Colon (tissue), 2 donors: ENCODE measurements around the gene TMEM121.
"Not testable (repeated sequence)": the region's sequence is repeated elsewhere in the genome, so short reads cannot be mapped to it uniquely, and the experiment has no call there.

Experiments used
- FAIRE-seq: peaks from 2 replicates; lab custom pipeline; 2012; peaks lifted over from hg19 to GRCh38; lab: Jason Lieb, UNC
- donor health status: control.
- donor health status: control.

TMEM121 gene

DNA sequence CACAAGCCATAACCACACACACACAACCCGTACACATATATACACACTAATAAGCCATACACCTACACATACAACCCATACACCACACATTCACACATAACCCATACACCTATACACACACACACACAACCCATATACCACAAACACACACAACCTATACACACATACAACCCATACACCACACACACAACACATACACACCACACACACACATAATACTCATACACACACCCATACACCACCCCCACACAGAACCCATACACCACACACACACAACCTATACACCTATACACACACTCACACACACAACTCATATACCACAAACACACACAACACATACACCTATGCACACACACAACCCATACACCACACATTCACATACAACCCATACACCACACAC is 44.1 kb downstream of the TMEM121 start:
- FAIRE-seq, result no peak

DNA sequence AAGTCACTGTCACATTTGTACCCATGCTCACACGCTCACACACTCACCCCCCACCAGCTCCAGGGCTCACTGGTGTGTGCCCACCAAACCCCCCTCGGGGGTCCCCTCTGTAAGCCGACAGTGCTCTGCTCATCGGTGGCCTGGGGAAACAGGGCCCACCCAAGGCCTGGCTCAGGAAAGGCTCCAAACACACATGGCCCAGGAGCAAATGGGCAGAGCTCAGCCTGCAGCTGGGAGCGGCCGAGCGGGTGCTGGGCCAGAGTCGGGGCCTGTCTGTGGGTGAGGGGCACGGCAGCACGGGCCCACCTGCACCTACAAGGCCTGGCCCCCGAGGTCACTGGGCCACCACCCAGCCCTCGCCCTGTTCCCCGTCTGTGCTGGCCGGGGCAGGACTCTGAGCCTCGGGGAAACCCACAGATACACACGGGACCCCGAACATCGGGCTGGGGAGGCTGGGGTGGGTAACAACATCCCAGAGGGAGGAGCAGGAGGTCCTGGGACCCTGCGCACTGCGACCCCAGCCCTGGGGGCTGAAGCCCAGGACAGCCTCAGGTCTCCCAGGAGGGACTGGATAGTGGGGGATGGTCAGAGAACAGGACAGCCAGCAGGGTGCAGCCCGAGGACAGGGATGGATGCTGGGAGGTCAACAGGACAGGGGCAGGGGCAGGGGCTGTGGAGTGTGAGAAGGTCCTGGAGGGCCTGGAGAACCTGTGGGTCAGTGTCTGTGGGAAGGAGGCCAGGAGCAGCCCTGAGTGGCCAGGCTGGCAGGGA is 45.0 kb downstream of the TMEM121 start:
- FAIRE-seq, result not testable (repeated sequence)

DNA sequence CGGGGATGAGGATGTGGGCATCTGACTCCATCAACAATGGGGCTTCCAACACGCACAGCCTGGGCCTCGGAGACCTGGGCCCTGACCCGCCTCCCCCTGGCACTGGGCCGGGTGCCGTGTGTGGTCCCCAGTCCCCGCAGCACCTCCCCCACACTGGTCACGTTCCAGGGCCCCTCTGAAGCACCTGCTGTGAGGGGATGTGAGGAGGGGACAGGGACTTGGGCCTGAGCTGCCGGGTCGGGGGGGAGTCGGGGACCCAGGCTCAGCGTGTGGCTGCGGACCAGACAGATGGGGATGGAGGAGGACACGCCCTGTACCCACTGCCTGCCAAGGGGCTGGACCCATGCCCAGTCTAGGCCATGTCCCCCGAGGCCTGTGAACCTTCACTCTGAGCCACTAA is 45.7 kb downstream of the TMEM121 start:
- FAIRE-seq, result not testable (repeated sequence)

DNA sequence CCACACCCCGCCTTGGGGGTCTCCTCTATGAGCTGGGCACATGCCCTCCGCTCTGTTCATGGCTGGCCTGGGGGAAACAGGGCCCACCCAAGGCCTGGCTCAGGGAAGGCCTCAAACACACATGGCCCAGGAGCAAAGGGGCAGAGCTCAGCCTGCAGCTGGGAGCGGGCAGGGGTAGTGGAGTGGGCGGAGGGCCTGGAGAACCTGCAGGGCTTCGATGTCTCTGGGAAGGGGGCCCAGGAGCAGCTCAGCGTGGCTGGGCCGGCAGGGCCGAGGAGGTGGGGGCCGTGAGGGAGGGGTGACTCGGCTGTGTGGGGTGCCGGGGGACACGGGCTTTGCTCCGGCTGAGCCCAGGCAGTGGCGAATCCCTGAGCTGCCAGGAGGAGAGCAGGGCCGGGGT is 47.5 kb downstream of the TMEM121 start:
- not testable (repeated sequence) for FAIRE-seq

DNA sequence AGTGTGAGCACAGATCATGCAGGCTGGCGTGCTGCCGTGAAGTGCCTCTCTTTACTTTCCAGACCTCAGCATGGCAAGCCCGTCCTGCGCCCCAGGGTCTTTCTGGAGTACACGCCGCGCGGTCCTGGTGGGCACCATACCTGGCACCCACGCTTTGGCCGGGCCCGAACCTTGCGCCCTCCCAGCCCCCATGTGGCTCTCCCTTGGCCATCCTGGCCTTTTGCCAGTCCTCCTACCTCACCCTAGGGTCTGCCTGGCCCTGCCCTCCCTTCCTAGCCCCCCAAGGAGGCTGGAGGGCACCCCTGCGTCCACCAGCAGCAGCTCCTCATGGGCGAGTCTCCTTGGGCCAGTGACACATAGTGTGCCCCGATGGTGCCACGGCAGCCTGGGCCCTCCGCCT is 48.0 kb downstream of the TMEM121 start:
- not testable (repeated sequence) for FAIRE-seq

DNA sequence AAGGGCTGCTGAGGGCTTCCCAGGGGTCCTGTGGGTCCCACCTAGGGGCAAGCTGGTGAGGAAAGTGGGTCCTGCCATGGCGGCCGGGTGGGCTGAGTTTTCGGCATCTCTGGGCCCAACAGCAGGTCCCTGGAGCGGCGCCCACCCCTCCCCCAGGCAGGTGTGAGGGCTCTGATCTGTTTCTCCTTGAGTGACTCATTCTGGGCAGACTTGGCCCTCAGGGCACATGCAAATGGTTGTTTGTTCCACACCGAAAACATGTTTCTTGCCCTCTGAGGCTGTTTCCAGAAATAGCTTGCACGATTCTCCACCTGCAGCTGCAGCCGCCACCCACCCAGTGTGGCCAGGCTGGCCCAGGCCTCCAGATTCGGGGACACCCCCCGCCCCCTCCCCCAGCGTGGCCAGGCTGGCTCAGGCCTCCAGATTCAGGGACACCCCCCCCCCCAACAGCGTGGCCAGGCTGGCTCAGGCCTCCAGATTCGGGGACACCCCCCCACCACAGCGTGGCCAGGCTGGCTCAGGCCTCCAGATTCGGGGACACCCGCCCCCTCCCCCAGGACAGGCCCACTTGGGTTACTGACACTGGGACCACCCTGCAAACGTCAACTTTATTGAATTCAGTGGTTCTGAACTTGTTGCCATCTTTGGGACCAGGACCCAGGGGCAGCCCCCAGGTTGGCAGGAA is 48.8 kb downstream of the TMEM121 start:
- FAIRE-seq, result not testable (repeated sequence)

DNA sequence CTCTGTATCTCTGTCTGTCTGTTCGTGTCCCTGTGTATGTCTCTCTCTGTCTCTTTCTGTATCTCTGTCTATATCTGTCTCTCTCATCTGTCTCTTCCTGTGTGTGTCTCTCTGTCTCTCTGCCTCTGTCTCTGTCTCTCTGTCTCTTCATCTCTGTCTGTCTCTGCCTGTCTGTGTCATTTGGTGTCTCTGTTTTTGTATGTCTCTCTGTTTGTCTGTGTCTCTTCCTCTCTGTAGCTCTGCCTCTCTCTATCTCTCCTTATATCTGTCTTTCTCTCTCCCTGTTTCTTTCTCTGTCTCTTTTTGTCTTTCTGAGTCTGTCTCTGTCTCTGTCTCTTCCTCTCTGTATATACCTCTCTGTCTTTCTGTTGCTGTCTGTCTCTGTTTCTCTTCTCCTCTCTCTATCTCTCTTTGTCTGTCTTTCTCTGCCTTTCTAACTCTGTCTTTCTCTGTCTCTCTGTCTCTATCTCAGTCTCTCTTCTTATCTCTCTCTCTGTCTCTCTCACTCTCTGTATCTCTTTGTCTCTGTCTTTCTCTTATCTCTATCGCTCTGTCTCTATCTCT is 50.2 kb downstream of the TMEM121 start:
- FAIRE-seq, result no peak

DNA sequence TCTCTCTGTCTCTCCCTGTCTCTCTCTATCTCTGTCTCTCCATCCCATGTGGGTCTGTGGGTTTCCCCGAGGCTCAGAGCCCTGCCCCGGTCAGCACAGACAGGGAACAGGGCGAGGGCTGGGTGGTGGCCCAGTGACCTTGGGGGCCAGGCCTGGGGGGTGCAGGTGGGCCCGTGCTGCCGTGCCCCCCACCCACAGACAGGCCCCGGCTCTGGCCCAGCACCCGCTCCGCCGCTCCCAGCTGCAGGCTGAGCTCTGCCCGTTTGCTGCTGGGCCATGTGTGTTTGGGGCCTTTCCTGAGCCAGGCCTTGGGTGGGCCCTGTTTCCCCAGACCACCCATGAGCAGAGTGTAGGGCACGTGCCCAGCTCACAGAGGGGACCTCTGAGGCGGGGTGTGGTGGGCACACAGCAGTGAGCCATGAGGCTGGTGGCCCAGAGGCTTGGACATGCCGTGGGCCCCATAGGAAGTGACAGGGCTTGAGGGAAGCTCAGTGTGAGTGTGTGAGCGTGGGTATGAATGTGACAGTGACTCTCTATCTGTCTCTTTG is 51.0 kb downstream of the TMEM121 start:
- no peak for FAIRE-seq

DNA sequence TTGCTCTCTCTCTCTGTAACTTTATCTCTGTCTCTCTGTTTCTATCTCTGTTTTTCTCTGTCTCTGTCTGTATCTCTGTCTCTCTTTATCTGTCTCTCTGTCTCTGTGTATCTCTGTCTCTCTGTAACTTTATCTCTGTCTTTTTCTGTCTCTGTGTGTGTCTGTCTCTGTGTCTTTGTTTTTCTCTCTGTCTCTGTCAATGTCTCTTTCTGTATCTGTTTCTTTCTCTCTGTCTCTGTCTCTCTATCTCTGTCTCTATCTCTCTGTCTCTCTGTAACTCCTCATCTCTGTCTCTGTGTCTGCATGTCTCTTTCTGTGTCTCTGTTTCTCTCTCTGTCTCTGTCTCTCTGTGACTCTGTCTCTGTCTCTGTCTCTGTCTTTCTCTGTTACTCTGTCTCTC is 51.7 kb downstream of the TMEM121 start:
- no peak for FAIRE-seq

DNA sequence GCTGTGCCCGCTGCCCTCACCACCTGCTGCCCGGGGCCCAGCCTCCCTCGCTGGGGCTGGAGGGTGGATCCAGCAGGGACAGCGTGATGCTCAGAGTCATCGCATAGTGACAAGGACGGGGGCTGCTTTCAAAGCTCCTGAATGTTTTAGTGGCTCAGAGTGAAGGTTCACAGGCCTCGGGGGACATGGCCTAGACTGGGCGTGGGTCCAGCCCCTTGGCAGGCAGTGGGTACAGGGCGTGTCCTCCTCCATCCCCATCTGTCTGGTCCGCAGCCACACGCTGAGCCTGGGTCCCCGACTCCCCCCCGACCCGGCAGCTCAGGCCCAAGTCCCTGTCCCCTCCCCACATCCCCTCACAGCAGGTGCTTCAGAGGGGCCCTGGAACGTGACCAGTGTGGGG is 52.8 kb downstream of the TMEM121 start:
- not testable (repeated sequence) for FAIRE-seq
